Keratinocyte (primary cell): ENCODE measurements around the gene STRN.

Experiments used
- EZH2 ChIP-seq: IDR thresholded peaks from one replicate; pipeline ENCODE4 v1.6.1; 2012; ENCODE audit warnings: inconsistent platforms, mild to moderate bottlenecking, low read length, moderate library complexity
- TF ChIP-seq, protein P1 (sequence below), 3 experiments: IDR thresholded peaks in 1 of 3; conservative IDR thresholded peaks in 1 of 3; optimal IDR thresholded peaks in 1 of 3; 2 replicates in 2 of 3; 3 replicates in 1 of 3; pipeline versions ENCODE3 to v1.5.1; 2011; ENCODE audit warnings: low read length in 3 of 3, mild to moderate bottlenecking in 3 of 3, moderate library complexity in 2 of 3, control low read depth in 1 of 3, inconsistent platforms in 1 of 3; ENCODE audit not compliant: insufficient read depth in 2 of 3; ENCODE audit errors: extremely low read depth in 1 of 3

DNA sequence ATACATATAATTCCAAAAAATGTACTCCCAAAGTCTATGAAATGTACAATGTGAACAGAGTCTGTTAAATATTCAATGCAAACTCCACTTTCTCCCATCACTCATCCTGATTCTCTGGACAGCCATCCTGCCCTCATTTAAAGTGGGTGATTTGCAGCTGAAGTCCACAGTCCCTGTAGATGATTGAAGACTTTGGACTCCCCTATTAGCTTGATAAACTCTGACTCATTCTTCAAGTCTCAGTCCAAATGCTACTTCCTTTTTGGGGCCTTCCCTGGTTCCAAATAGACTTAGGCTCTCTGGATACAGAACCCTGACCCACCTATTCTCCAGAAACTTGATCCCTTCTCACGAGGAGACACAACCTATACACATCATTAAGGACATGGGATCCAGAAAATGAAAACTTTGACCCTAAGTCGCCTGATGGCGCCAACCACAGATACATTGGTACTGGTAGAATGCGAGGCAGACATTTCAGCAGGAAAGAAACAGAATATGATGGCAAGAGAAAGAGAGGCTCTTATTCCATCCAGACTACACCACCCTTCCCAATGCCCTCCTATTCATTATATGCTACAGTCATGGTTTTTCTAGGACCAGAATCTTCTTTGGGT is 147.1 kb downstream of the STRN start:
- TF ChIP-seq, protein P1, sequence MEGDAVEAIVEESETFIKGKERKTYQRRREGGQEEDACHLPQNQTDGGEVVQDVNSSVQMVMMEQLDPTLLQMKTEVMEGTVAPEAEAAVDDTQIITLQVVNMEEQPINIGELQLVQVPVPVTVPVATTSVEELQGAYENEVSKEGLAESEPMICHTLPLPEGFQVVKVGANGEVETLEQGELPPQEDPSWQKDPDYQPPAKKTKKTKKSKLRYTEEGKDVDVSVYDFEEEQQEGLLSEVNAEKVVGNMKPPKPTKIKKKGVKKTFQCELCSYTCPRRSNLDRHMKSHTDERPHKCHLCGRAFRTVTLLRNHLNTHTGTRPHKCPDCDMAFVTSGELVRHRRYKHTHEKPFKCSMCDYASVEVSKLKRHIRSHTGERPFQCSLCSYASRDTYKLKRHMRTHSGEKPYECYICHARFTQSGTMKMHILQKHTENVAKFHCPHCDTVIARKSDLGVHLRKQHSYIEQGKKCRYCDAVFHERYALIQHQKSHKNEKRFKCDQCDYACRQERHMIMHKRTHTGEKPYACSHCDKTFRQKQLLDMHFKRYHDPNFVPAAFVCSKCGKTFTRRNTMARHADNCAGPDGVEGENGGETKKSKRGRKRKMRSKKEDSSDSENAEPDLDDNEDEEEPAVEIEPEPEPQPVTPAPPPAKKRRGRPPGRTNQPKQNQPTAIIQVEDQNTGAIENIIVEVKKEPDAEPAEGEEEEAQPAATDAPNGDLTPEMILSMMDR (optimal IDR thresholded peaks at IDR 0.05 in 1 of 3, IDR thresholded peaks at IDR 0.05 in 1 of 3, conservative IDR thresholded peaks at IDR 0.05 in 1 of 3; ENCODE audit: extremely low read depth in 1 of 3, insufficient read depth in 2 of 3, low read length in 3 of 3) = no peak
- TF ChIP-seq EZH2 = no peak
